A549 (cell line): ENCODE data around the gene TCEANC2.

Experiments used
- CBX2 ChIP-seq: fragments of 200-600 bp; sonication (generic); IDR thresholded peaks from 2 replicates; pipeline ENCODE4 v1.6.1; 2016; ENCODE audit warnings: low read depth, mild to moderate bottlenecking, borderline replicate concordance
- TF ChIP-seq, protein P1 (sequence below): fragments of >200 bp; sonication (Bioruptor Twin); formaldehyde crosslinking; IDR thresholded peaks from 3 replicates; pipeline ENCODE4 v1.5.1; 2016

GRCh38 chr1:54125386-54126070 is 72.1 kb downstream of the TCEANC2 start:
- TF ChIP-seq CBX2, result no peak
- TF ChIP-seq, protein P1, sequence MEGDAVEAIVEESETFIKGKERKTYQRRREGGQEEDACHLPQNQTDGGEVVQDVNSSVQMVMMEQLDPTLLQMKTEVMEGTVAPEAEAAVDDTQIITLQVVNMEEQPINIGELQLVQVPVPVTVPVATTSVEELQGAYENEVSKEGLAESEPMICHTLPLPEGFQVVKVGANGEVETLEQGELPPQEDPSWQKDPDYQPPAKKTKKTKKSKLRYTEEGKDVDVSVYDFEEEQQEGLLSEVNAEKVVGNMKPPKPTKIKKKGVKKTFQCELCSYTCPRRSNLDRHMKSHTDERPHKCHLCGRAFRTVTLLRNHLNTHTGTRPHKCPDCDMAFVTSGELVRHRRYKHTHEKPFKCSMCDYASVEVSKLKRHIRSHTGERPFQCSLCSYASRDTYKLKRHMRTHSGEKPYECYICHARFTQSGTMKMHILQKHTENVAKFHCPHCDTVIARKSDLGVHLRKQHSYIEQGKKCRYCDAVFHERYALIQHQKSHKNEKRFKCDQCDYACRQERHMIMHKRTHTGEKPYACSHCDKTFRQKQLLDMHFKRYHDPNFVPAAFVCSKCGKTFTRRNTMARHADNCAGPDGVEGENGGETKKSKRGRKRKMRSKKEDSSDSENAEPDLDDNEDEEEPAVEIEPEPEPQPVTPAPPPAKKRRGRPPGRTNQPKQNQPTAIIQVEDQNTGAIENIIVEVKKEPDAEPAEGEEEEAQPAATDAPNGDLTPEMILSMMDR, result no peak
